ENCODE data around the gene AURKAIP1.
"Not testable (repeated sequence)": the region's sequence is repeated elsewhere in the genome, so short reads cannot be mapped to it uniquely, and the experiment has no call there.

AURKAIP1 gene

DNA sequence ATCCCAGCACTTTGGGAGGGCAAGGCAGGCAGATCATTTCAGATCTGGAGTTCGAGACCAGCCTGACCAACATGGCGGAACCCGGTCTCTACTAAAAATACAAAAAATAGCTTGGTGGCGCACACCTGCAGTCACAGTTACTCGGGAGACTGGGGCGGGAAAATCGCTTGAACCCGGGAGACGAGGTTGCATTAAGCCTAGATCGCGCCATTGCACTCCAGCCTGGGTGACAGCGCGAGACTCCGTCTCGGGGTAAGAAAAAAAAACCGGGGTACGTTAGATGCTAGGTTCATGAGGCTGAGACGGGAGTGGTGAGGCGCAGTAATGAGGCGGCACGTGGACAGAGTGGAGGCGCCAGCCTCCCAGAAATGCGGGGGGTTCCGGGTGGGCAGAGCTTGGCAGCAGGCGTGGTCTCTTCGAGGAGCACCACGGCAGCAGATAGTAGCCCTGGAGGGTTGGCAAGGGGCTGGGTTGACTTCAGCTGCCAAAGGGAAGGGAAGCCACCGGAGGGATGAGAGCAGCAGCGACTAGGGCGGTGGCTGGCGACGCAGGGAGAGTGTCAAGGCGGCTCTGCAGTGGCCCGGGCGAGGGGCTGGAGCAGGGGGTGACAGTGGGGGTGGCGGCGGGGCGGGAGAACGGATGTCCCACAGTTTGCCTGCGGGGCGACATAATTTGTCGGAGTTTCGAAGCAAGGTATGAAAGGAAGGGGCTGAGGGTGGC is 31.3 kb upstream of the AURKAIP1 start:
- H3K9me3 ChIP-seq (ENCODE audit: control insufficient read depth in 2 of 2, low read length in 2 of 2) = no peaks in the 10 kb centered on the region
- peaks cover 34% of the 10 kb centered on the region for H3K4me1 ChIP-seq (ENCODE audit: control insufficient read depth, insufficient read depth, low read length)
- no peaks in the 10 kb centered on the region for H3K27me3 ChIP-seq (ENCODE audit: control insufficient read depth in 1 of 2, insufficient read depth in 2 of 2, low read length in 2 of 2)
- H3K4me3 ChIP-seq (ENCODE audit: low read length in 2 of 2) = peak overlapping the region; percentile 92 to 94
- peaks cover 17 to 26% of the 10 kb centered on the region in 2 donors for H3K36me3 ChIP-seq (ENCODE audit: control insufficient read depth in 2 of 2, insufficient read depth in 2 of 2, low read length in 2 of 2)
- peak overlapping the region; percentile 84 to 91 for H3K9ac ChIP-seq (ENCODE audit: low read length in 2 of 2)
- peak overlapping the region; percentile 70 for H3K27ac ChIP-seq (ENCODE audit: low read length)

DNA sequence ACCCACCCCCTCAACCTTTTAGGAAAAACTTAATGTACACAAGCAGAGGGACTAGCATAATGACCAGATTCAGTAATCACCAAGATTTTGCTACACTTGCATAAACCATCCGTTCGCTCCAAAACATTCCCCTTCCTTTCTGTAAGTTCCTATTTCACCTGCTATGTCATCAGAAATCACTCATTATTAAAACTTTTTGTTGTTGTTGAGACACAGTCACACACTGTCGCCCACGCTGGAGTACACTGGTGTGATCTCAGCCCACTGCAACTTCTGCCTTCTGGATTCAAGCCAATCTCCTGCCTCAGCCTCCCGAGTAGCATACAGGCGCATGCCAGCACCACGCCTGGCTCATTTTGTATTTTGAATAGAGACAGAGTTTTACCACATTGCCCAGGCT is 28.6 kb upstream of the AURKAIP1 start:
- Histone ChIP-seq H3K9me3 (ENCODE audit: control insufficient read depth in 2 of 2, low read length in 2 of 2) (no peaks in the 10 kb centered on the region), H3K9ac (ENCODE audit: low read length in 2 of 2) (no peak overlapping the region), H3K36me3 (ENCODE audit: control insufficient read depth in 2 of 2, insufficient read depth in 2 of 2, low read length in 2 of 2) (peaks cover 22 to 33% of the 10 kb centered on the region in 2 donors), H3K4me3 (ENCODE audit: low read length in 2 of 2) (no peak overlapping the region), H3K27me3 (ENCODE audit: control insufficient read depth in 1 of 2, insufficient read depth in 2 of 2, low read length in 2 of 2) (no peaks in the 10 kb centered on the region), H3K4me1 (ENCODE audit: control insufficient read depth, insufficient read depth, low read length) (peaks cover 51% of the 10 kb centered on the region), H3K27ac (ENCODE audit: low read length) (no peak overlapping the region)

GRCh38 chr1:1402901-1403392 is 27.9 kb upstream of the AURKAIP1 start:
- Histone ChIP-seq H3K36me3 (ENCODE audit: control insufficient read depth in 2 of 2, insufficient read depth in 2 of 2, low read length in 2 of 2) (peaks cover 23 to 33% of the 10 kb centered on the region in 2 donors), H3K4me1 (ENCODE audit: control insufficient read depth, insufficient read depth, low read length) (peaks cover 50% of the 10 kb centered on the region)
- not testable (repeated sequence) for H3K9me3 ChIP-seq (ENCODE audit: control insufficient read depth in 2 of 2, low read length in 2 of 2); H3K4me3 ChIP-seq (ENCODE audit: low read length in 2 of 2); H3K27ac ChIP-seq (ENCODE audit: low read length); H3K27me3 ChIP-seq (ENCODE audit: control insufficient read depth in 1 of 2, insufficient read depth in 2 of 2, low read length in 2 of 2); H3K9ac ChIP-seq (ENCODE audit: low read length in 2 of 2)

DNA sequence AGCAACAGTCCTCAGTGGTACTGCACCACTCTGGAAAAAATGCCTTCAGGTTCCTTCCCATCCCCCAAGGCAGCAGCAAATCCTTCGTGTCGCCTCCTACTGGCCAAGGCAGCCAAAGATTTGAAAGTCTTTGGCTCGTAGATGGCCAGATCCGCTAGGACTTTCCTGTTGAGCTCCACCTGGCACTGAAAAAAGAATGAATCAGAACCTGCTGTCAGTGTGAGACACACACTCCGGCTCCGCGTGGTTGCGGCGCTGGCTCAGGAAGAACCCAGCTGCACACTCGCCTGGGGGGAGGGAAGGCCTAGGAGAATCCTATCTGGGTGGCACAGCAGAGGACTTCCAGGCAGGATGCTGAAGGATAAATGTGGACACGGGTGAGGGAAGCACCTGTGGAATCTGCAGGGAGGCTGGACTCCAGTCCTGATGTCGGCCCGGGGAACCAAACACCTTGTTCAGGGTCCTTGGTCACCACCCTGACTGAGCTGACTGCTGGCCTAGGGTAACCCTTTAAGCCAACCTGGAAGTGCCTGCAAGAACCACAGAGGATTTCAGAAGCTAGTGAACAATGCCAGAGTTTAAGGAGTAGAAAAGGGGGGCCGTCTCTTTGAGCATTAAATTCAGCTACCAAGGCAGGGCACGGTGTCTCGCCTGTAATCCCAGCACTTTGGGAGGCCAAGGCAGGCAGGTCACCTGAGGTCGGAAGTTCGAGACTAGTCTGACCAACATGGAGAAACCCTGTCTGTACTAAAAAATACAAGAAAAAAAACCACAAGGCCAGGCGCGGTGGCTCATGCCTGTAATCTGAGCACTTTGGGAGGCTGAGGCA is 27.3 kb upstream of the AURKAIP1 start:
- Histone ChIP-seq H3K9me3 (ENCODE audit: control insufficient read depth in 2 of 2, low read length in 2 of 2) (no peaks in the 10 kb centered on the region), H3K36me3 (ENCODE audit: control insufficient read depth in 2 of 2, insufficient read depth in 2 of 2, low read length in 2 of 2) (peaks cover 29 to 38% of the 10 kb centered on the region in 2 donors), H3K27me3 (ENCODE audit: control insufficient read depth in 1 of 2, insufficient read depth in 2 of 2, low read length in 2 of 2) (no peaks in the 10 kb centered on the region), H3K4me3 (ENCODE audit: low read length in 2 of 2) (no peak overlapping the region), H3K9ac (ENCODE audit: low read length in 2 of 2) (no peak overlapping the region), H3K27ac (ENCODE audit: low read length) (no peak overlapping the region), H3K4me1 (ENCODE audit: control insufficient read depth, insufficient read depth, low read length) (peaks cover 50% of the 10 kb centered on the region)

GRCh38 chr1:1401457-1402010 is 26.5 kb upstream of the AURKAIP1 start:
- Histone ChIP-seq H3K4me1 (ENCODE audit: control insufficient read depth, insufficient read depth, low read length) (peaks cover 45% of the 10 kb centered on the region), H3K27me3 (ENCODE audit: control insufficient read depth in 1 of 2, insufficient read depth in 2 of 2, low read length in 2 of 2) (no peaks in the 10 kb centered on the region), H3K9ac (ENCODE audit: low read length in 2 of 2) (no peak overlapping the region), H3K9me3 (ENCODE audit: control insufficient read depth in 2 of 2, low read length in 2 of 2) (no peaks in the 10 kb centered on the region), H3K4me3 (ENCODE audit: low read length in 2 of 2) (no peak overlapping the region), H3K27ac (ENCODE audit: low read length) (peak overlapping the region; percentile 76), H3K36me3 (ENCODE audit: control insufficient read depth in 2 of 2, insufficient read depth in 2 of 2, low read length in 2 of 2) (peaks cover 32 to 42% of the 10 kb centered on the region in 2 donors)

DNA sequence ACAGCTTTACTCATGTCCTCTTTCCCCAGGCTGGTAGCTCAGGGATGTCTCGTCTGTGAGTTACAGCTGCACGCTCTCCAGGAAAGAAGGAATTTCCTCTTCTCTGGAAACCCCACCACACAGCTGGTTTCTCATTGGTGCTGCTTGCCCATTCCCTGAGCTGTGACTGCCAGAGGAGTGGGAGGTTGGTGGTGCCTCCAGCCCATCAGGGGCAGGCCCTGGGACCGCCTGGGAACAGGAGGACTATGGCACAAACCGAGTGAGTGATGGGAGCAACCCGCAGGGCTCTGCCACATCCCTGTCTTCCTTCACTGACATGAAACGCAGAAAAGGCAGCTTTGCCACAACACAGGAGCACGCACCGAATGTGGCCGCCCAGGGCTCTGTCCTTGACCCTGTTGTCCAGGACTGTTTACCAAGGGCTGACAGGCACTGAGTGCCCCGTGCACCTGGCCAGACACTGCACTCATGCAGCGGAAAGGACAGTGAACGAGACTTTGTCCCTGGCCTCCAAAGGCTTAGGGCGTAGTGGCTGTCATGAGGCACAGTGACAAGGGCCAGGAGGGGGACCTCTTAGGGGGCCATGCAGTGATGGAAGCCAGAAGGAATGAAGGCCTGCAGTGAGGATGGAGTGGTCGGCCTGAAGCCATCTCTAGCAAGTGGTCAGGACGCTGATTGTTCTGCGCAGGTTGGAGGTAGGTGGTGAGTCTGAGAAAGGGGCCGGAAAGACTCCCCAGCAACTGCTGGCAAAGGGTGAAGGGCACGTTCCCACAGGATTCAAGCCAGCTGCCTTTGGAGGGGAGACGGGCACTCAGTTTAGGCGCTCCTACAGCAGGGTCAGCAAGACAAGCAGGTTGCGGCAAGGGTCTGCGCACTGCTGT is 25.8 kb upstream of the AURKAIP1 start:
- H3K4me1 ChIP-seq (ENCODE audit: control insufficient read depth, insufficient read depth, low read length) = peaks cover 38% of the 10 kb centered on the region
- no peaks in the 10 kb centered on the region for H3K9me3 ChIP-seq (ENCODE audit: control insufficient read depth in 2 of 2, low read length in 2 of 2)
- H3K27ac ChIP-seq (ENCODE audit: low read length) = peak overlapping the region; percentile 76
- peak overlapping the region; percentile 64 to 93 for H3K4me3 ChIP-seq (ENCODE audit: low read length in 2 of 2)
- H3K27me3 ChIP-seq (ENCODE audit: control insufficient read depth in 1 of 2, insufficient read depth in 2 of 2, low read length in 2 of 2) = no peaks in the 10 kb centered on the region
- H3K36me3 ChIP-seq (ENCODE audit: control insufficient read depth in 2 of 2, insufficient read depth in 2 of 2, low read length in 2 of 2) = peaks cover 32 to 42% of the 10 kb centered on the region in 2 donors
- H3K9ac ChIP-seq (ENCODE audit: low read length in 2 of 2) = peak overlapping the region in 1 of 2 donors; percentile 87

DNA sequence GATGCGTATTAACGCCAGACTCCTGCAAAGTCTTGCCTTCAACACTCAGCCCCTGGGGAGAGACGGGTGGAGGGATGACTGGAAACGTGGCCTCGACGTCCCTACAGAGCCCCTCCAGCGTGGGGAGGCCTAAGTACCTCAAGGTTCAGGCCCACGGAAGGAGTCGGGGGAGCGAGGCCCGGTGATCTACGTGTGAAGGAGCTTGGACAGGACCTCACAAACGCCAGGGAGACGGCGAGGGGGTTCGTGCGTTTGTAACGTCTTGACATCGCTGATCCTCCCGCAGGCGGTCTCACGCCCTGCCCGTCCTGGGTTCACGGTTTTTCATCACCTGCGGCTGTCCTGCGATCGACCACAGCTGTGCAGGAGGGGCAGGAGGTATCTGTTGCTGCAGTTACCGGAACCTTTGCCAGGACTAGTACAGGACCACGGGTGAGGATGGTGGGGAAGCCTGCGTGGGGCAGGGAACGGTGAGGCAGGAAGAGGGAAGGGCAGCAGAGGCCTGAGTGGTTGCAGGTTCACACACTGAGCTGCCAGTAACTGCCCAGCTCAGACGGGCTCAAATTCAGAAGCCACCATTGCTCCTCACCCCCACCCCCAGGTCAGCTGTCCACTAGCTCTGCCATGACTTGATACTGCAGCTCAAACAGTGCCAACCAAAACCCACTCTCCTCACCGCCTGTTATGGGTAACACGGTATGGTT is 25.0 kb upstream of the AURKAIP1 start:
- Histone ChIP-seq H3K4me1 (ENCODE audit: control insufficient read depth, insufficient read depth, low read length) (peaks cover 38% of the 10 kb centered on the region), H3K4me3 (ENCODE audit: low read length in 2 of 2) (peak overlapping the region; percentile 64 to 93), H3K9ac (ENCODE audit: low read length in 2 of 2) (peak overlapping the region; percentile 87 to 90), H3K36me3 (ENCODE audit: control insufficient read depth in 2 of 2, insufficient read depth in 2 of 2, low read length in 2 of 2) (peaks cover 33 to 40% of the 10 kb centered on the region in 2 donors), H3K27me3 (ENCODE audit: control insufficient read depth in 1 of 2, insufficient read depth in 2 of 2, low read length in 2 of 2) (no peaks in the 10 kb centered on the region), H3K27ac (ENCODE audit: low read length) (peak overlapping the region; percentile 76), H3K9me3 (ENCODE audit: control insufficient read depth in 2 of 2, low read length in 2 of 2) (no peaks in the 10 kb centered on the region)

DNA sequence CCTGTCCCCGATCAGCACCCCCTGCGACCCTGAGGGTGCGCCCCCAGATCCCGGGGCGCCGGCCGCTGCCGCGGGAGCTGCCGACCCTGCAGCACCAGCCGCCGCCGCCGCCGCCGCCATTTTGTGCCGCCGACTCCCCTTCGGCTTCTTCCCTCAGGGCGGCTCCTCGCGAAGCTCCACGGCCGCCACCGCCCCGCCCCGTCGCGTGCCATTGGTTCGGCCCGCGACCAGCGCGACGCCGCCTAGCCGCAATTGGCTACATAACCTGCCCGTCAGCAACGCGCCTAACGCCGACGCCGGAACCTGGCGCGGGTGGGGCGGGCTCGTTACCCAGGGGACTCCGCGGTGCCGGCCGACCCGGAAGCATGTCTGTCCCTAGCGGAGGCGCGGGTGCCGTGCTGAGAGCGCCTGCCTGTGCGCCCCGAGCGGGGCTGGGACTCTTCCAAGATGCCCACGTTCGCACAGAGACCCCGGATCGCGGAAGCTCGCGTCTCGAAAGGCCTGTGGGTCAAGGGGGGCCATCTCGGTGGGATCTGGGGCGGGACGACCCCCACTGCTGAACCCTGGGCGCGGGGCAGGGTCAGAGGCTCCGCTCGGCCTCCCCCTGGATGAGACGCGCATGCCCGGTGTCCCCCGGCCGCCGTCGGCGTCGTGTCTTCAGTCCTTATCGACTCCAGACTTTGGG is 24.3 kb upstream of the AURKAIP1 start, which contains the start of gene CCNL2:
Gene CCNL2 (minus strand): TSS at position 149 of the 685 bp plus-strand sequence. CDS start 29 bp downstream, at position 120.
- Histone ChIP-seq H3K36me3 (ENCODE audit: control insufficient read depth in 2 of 2, insufficient read depth in 2 of 2, low read length in 2 of 2) (peaks cover 34 to 39% of the 10 kb centered on the region in 2 donors), H3K4me1 (ENCODE audit: control insufficient read depth, insufficient read depth, low read length) (peaks cover 38% of the 10 kb centered on the region), H3K4me3 (ENCODE audit: low read length in 2 of 2) (peak within 1 kb of the TSS; percentile 91 to 93), H3K9ac (ENCODE audit: low read length in 2 of 2) (peak within 1 kb of the TSS; percentile 90 to 91), H3K9me3 (ENCODE audit: control insufficient read depth in 2 of 2, low read length in 2 of 2) (no peaks in the 10 kb centered on the region), H3K27ac (ENCODE audit: low read length) (peak within 1 kb of the TSS; percentile 76), H3K27me3 (ENCODE audit: control insufficient read depth in 1 of 2, insufficient read depth in 2 of 2, low read length in 2 of 2) (no peaks in the 10 kb centered on the region)

DNA sequence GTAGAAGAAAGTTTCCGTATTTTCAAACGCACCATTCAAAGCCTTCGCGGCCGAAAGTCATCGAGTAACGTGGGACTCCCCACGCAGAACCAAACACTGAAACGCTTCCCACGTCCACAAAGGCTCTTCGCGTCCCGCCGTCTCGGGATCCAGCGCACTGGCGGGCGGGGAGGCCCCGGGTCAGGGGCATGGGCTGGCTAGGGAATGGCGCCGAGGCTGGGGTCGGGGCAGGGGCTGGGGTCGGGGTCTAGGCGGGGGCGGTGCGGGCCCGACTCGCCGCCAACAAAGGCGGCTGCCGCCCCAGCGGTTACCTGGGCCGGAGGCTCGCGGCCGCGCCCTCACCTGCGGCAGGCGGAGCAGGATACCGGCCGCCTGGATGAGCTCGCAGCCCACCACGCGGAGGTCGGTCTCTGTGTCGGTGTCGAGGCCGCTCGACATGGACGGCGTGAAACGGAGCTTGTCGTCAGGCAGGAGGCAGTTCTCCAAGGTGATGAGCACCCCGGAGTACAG is 23.7 kb upstream of the AURKAIP1 start:
- peak overlapping the region; percentile 91 to 93 for H3K4me3 ChIP-seq (ENCODE audit: low read length in 2 of 2)
- H3K27me3 ChIP-seq (ENCODE audit: control insufficient read depth in 1 of 2, insufficient read depth in 2 of 2, low read length in 2 of 2) = no peaks in the 10 kb centered on the region
- H3K9me3 ChIP-seq (ENCODE audit: control insufficient read depth in 2 of 2, low read length in 2 of 2) = no peaks in the 10 kb centered on the region
- H3K4me1 ChIP-seq (ENCODE audit: control insufficient read depth, insufficient read depth, low read length) = peaks cover 38% of the 10 kb centered on the region
- H3K36me3 ChIP-seq (ENCODE audit: control insufficient read depth in 2 of 2, insufficient read depth in 2 of 2, low read length in 2 of 2) = peaks cover 38 to 42% of the 10 kb centered on the region in 2 donors
- H3K9ac ChIP-seq (ENCODE audit: low read length in 2 of 2) = peak overlapping the region; percentile 78 to 91
- H3K27ac ChIP-seq (ENCODE audit: low read length) = peak overlapping the region; percentile 67
